Heart left ventricle (tissue), 16 donors: ENCODE data around the gene DISP2. TPM values are rescaled to one million over a fixed set of nuclear protein-coding genes. Genes with fewer than 3 reads are reported as not detected.

Experiments used
- ATAC-seq, 4 donors: fragments of 200-7000 bp; cut with Tn5 transposase; one replicate each; pipeline ENCODE4 v1.9.1; 2020 to 2022; ENCODE audit warnings: moderate library complexity in 4 of 4, mild to moderate bottlenecking in 3 of 4, moderate number of reproducible peaks in 1 of 4
- DNase-seq, 5 donors: peaks; one replicate each; pipeline ENCODE4 v3.0.0-alpha.2; 2020
- H3K27ac ChIP-seq, 12 donors: fragments of 200-600 bp; sonication (generic) in 4 of 12; one replicate each; pipeline versions ENCODE4 v1.5.0 to v1.8.0; 2016 to 2022; ENCODE audit warnings: mild to moderate bottlenecking in 2 of 12
- H3K27me3 ChIP-seq, 9 donors: fragments of 200-600 bp; sonication (generic) in 2 of 9; one replicate each; pipeline versions ENCODE4 v1.5.1 to v1.8.0; 2016 to 2022; ENCODE audit warnings: mild to moderate bottlenecking in 3 of 9
- H3K36me3 ChIP-seq, 9 donors: fragments of 200-600 bp; sonication (generic) in 2 of 9; one replicate each; pipeline versions ENCODE4 v1.5.0 to v1.8.0; 2018 to 2022; ENCODE audit warnings: mild to moderate bottlenecking in 2 of 9
- H3K4me1 ChIP-seq, 12 donors: fragments of 200-600 bp; sonication (generic) in 4 of 12; one replicate each; pipeline versions ENCODE4 v1.5.0 to v1.8.0; 2016 to 2022; ENCODE audit warnings: mild to moderate bottlenecking in 3 of 12
- H3K4me3 ChIP-seq, 12 donors: fragments of 200-600 bp; sonication (generic) in 4 of 12; one replicate each; pipeline versions ENCODE4 v1.5.0 to v1.8.0; 2017 to 2022; ENCODE audit warnings: mild to moderate bottlenecking in 9 of 12, moderate library complexity in 4 of 12
- H3K9me3 ChIP-seq, 12 donors: fragments of 200-600 bp; sonication (generic) in 4 of 12; one replicate each; pipeline versions ENCODE4 v1.5.0 to v1.8.0; 2016 to 2022; ENCODE audit warnings: mild to moderate bottlenecking in 1 of 12
- CTCF ChIP-seq, 12 donors: fragments of 200-600 bp; sonication (generic) in 4 of 12; IDR thresholded peaks; one replicate each; pipeline versions ENCODE4 v1.5.0 to v1.8.0; 2018 to 2022; ENCODE audit warnings: antibody characterized with exemption in 12 of 12, mild to moderate bottlenecking in 5 of 12
- POLR2A ChIP-seq, 2 donors: fragments of 450-650 bp; IDR thresholded peaks; one replicate each; pipeline ENCODE4 v1.6.1; 2017; ENCODE audit warnings: antibody characterized with exemption in 2 of 2, mild to moderate bottlenecking in 2 of 2, moderate library complexity in 2 of 2
- WGBS, 4 donors: extraction: QIAGEN DNeasy Blood & Tissue Kit in 2 of 4; methylation state at CpG; one replicate each; pipeline versions ENCODE4 v1.1.5 to v1.1.7; 2013 to 2018; 5-methylcytosine and 5-hydroxymethylcytosine counted together
- intact Hi-C, 10 donors: fragments of 100-400 bp; cut with DNase I; formaldehyde crosslinking; loops; one replicate each; pipeline versions ENCODE4 v1.11.1 to v1.14.2; 2022
- long read RNA-seq, 3 donors: library from polyadenylated mRNA; unstranded; transcript quantifications; one replicate each; pipeline ENCODE4 v2.0.0, GENCODE V29; 2020 to 2021
- polyA plus RNA-seq, 2 donors: library from polyadenylated mRNA; stranded (reverse); fragments of 200-250 nt; gene quantifications; one replicate each; pipeline ENCODE4 v1.2.3, GENCODE V29; 2013
- total RNA-seq, 9 donors: library from RNA; depleted of rRNA in 2 of 9; stranded (reverse); fragments of >200 nt in 2 of 9; fragmentation: NEBNext Ultra II Directional in 3 of 9; extraction: Animal tissue kit (Norgen Biotek cat#: 25700) in 3 of 9; gene quantifications; one replicate each; pipeline versions ENCODE4 v1.1.0 to v1.2.4, GENCODE V29; 2016 to 2023
- donor health status: ischemic (EF 13 %, LVEDD 7.1; RV severe dilation, severe dysfunction).
- donor health status: healthy with polysubstance abuse.
- donor health status: DM: no; HTN: yes; CAD: no.
- donor health status: DM: no; HTN: no; CAD: no.
- donor health status: ischemic (EF 25% LVEDD 6.9; RV normal size, moderate dysfunction).
- donor health status: ischemic (EF 25% LVEDD 5.7; RV mildly dilated, moderate dysfunction).
- donor health status: healthy.
- donor health status: DM: yes; HTN: yes; CAD: no.
- donor health status: ischemic (EF 35%, LVEDD 5.7; RV mildly dilated, moderate dysfunction).
- donor health status: nonischemic (EF 11% LVEDD 7.7; RV severe dilation, severe dysfunction).
- donor health status: DM: yes; HTN: yes; CAD: no.
- donor health status: PGD.
- donor health status: ischemic (EF 29% LVEDD 5.4; RV normal size, mild dysfunction).
- donor health status: nonischemic (EF 23%, LVEDD 6.1; RV moderate dilation, normal function).

The DISP2 gene, protein sequence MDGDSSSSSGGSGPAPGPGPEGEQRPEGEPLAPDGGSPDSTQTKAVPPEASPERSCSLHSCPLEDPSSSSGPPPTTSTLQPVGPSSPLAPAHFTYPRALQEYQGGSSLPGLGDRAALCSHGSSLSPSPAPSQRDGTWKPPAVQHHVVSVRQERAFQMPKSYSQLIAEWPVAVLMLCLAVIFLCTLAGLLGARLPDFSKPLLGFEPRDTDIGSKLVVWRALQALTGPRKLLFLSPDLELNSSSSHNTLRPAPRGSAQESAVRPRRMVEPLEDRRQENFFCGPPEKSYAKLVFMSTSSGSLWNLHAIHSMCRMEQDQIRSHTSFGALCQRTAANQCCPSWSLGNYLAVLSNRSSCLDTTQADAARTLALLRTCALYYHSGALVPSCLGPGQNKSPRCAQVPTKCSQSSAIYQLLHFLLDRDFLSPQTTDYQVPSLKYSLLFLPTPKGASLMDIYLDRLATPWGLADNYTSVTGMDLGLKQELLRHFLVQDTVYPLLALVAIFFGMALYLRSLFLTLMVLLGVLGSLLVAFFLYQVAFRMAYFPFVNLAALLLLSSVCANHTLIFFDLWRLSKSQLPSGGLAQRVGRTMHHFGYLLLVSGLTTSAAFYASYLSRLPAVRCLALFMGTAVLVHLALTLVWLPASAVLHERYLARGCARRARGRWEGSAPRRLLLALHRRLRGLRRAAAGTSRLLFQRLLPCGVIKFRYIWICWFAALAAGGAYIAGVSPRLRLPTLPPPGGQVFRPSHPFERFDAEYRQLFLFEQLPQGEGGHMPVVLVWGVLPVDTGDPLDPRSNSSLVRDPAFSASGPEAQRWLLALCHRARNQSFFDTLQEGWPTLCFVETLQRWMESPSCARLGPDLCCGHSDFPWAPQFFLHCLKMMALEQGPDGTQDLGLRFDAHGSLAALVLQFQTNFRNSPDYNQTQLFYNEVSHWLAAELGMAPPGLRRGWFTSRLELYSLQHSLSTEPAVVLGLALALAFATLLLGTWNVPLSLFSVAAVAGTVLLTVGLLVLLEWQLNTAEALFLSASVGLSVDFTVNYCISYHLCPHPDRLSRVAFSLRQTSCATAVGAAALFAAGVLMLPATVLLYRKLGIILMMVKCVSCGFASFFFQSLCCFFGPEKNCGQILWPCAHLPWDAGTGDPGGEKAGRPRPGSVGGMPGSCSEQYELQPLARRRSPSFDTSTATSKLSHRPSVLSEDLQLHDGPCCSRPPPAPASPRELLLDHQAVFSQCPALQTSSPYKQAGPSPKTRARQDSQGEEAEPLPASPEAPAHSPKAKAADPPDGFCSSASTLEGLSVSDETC (N-terminal part only)
- total RNA-seq (1 to 10 TPM in 2 of 9 donors, under 1 TPM in 7; 0.13 to 1.1 (median 0.40) TPM), polyA plus RNA-seq (1 to 10 TPM in 1 of 2 donors, under 1 TPM in 1; 0.10 to 1.8 TPM)
- long read RNA-seq, donor 1 = 0 reads
- long read RNA-seq, donor 2, partial matches to known transcripts = 0 of 2 reads
- long read RNA-seq, donor 2, other reads (novel, unspliced or antisense) = 2 of 2 reads
- long read RNA-seq, donor 3, partial matches to known transcripts = 0 of 2 reads
- long read RNA-seq, donor 3, other reads (novel, unspliced or antisense) = 2 of 2 reads

DNA sequence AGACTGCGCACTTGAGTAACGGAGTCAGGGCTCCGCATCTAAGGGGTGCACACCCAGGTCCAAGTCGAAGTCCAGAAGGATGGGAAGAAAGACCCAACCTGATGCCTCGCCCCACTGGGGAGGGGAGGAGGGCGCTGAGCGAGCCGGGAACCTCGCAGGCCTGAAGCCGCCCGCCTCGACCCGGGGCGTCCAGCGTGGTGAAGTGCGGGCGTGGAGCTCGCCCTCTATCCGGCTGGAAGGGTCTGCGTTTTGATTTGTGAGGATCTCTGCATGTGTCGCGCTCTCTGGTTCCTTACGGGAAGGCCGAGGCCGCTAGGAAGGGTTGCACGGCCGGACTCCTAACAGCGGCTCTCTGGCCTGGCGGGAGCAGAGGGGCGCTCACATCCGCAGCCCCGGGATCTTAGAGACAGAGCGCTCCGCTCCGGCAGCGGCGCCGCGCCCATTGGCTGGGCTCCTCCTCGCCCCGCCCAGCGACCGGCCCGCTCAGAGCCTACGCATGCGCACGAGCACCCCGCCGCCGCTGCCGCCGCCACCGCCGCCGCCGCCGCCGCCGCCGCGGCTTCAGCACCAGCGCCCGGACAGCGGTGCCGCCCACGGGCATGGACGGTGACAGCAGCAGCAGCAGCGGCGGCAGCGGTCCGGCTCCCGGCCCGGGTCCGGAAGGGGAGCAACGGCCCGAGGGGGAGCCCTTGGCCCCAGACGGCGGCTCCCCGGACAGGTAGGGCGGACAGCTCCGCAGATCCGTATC lies at the start of gene DISP2:
DISP2 (plus strand) TSS at position 497 of the 748 bp plus-strand sequence; CDS start at position 600, 103 bp downstream.
- intact Hi-C loops = loop anchor here in 1 of 10 donors (5.0 kb wide), 1 partner anchor 46 kb away; no protein-coding TSS in a partner anchor
- H3K36me3 ChIP-seq = no peaks in the 10 kb centered on the region
- 3 to 7% (median 5%) methylated on average over 34 to 82 of the region's 82 CpGs for WGBS, 4 donors
- peak within 1 kb of the TSS; percentile 35 to 65 (median 58) for H3K4me3 ChIP-seq
- peak; percentile 81 to 95 (median 92) for ATAC-seq
- peak within 1 kb of the TSS in 4 of 12 donors; percentile 17 to 69 (median 36) for H3K27ac ChIP-seq
- DNase-seq = peak; percentile 87 to 96 (median 90)
- peaks cover 0 to 29% (median 10%) of the 10 kb centered on the region in 12 donors for H3K4me1 ChIP-seq
- peak in 2 of 12 donors; percentile 5 to 9 for TF ChIP-seq CTCF (IDR thresholded peaks at IDR 0.05)
- peak in 1 of 2 donors; percentile 19 for TF ChIP-seq POLR2A (IDR thresholded peaks at IDR 0.05)
- H3K9me3 ChIP-seq = no peaks in the 10 kb centered on the region
- H3K27me3 ChIP-seq = no peaks in the 10 kb centered on the region

DNA sequence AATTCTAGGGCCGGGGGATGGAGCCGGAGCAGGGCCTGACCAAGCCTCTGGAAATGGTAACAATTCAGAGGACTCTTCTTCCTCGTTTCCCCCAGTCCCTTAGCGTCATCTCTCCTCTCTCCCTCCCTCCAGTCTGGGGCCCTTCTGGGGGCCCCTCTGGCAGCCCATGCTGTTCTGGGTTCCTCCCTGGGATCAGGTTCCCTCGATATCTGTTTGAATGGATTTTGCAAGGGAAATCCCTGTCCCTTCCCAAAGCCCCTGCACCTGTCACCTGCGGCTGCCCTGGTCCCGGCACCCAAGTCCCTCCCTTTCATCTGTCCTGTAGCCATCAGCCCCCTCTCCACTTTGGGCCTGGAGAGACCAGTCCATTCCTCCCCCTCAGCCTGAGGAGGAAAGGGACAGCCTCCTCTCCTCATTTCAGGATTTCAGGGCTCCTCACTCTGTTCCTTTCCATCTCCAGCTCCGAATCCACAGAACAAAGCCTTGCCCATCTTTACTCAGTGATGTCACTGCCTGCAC lies 48.6 kb upstream of the DISP2 start:
- TF ChIP-seq CTCF (IDR thresholded peaks at IDR 0.05) = no peak
- TF ChIP-seq POLR2A (IDR thresholded peaks at IDR 0.05) = no peak

More for the DNA sequence above, 48.6 kb upstream of the DISP2 start:
- no peak for DNase-seq
- Histone ChIP-seq H3K27ac (peak overlapping the region in 1 of 12 donors; percentile 95), H3K4me1 (peaks cover 0 to 37% (median 3%) of the 10 kb centered on the region in 12 donors), H3K9me3 (no peaks in the 10 kb centered on the region), H3K36me3 (no peaks in the 10 kb centered on the region), H3K4me3 (peak overlapping the region in 1 of 12 donors; percentile 65), H3K27me3 (peaks cover 0 to 6% (median 0%) of the 10 kb centered on the region in 9 donors)
- WGBS, 4 donors = 73 to 80% (median 79%) methylated on average over 8 of the region's 8 CpGs
- intact Hi-C loops = loop anchor here in 2 of 10 donors (1.0 to 2.0 kb wide), 2 partner anchors 30 to 31 kb away; no protein-coding TSS in a partner anchor
- ATAC-seq = no peak
